AG04450 (cell line): ENCODE results near the gene CACNA2D2. TPM values are rescaled to one million over a fixed set of nuclear protein-coding genes. Genes with fewer than 3 reads are reported as not detected.

Experiments
- CTCF ChIA-PET: fragments of 300-600, 350-600 bp; formaldehyde crosslinking; extraction: SDS; loops from one replicate; lab custom pipeline; 2022; ENCODE audit warnings: antibody characterized with exemption, inconsistent platforms; lab: Charles Lee
- POLR2A ChIA-PET: fragments of 350-600 bp; formaldehyde crosslinking; extraction: SDS; loops from one replicate; lab custom pipeline; 2021; ENCODE audit warnings: antibody characterized with exemption, inconsistent platforms; lab: Yijun Ruan, JAX
- DNase-seq: peaks from one replicate; pipeline ENCODE4 v3.0.0-alpha.2; 2011; ENCODE audit warnings: low read depth, low spot score
- H3K27ac ChIP-seq: one replicate; pipeline ENCODE4 v1.5.1; 2012; ENCODE audit warnings: low read depth, low read length, control low read depth
- H3K27me3 ChIP-seq: one replicate; pipeline ENCODE4 v1.6.0; 2012; ENCODE audit warnings: low read length; ENCODE audit not compliant: control insufficient read depth, insufficient read depth
- H3K4me3 ChIP-seq: 2 replicates; pipeline ENCODE4 v1.5.1; 2011; ENCODE audit warnings: mild to moderate bottlenecking, low read depth, low read length, control low read depth
- H3K9me3 ChIP-seq: 2 replicates; pipeline ENCODE4 v1.5.1; 2012; ENCODE audit warnings: low read length; ENCODE audit not compliant: control insufficient read depth, insufficient read depth
- polyA plus RNA-seq: library from polyadenylated mRNA; depleted of rRNA; stranded (reverse); fragments of >200 nt; gene quantifications from 2 replicates; pipeline ENCODE4 v1.2.3, GENCODE V29; 2011
- TF ChIP-seq, protein P1 (sequence below): IDR thresholded peaks from 2 replicates; pipeline ENCODE4 v1.5.1; 2011; ENCODE audit warnings: low read depth, low read length, control low read depth, inconsistent platforms

Gene CACNA2D2
- polyA plus RNA-seq, 1 experiment: 0.09 TPM

DNA sequence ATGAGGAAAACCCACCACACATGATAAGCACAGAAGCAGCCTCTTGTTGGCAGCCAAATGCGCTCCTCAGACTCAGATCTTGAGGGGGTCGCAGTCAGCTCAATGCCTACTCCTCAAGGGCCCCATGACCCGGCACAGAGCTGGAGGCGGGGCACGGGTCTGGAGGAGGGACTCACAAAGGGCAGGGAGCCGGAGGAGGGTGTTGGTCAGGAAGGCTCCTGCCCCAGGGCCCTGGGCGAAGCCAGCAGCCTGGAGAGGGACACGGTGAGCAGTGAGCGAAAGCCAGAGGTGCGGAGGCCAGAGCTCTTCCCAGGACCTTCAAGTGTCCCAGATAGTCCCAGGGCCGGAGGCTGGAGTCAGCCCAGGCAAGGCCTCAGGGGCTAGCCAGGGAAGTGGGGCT is 9.8 kb downstream of the CACNA2D2 start:
- POLR2A ChIA-PET: no interaction called here
- H3K4me3 ChIP-seq: no peak overlapping the region
- TF ChIP-seq, protein P1, sequence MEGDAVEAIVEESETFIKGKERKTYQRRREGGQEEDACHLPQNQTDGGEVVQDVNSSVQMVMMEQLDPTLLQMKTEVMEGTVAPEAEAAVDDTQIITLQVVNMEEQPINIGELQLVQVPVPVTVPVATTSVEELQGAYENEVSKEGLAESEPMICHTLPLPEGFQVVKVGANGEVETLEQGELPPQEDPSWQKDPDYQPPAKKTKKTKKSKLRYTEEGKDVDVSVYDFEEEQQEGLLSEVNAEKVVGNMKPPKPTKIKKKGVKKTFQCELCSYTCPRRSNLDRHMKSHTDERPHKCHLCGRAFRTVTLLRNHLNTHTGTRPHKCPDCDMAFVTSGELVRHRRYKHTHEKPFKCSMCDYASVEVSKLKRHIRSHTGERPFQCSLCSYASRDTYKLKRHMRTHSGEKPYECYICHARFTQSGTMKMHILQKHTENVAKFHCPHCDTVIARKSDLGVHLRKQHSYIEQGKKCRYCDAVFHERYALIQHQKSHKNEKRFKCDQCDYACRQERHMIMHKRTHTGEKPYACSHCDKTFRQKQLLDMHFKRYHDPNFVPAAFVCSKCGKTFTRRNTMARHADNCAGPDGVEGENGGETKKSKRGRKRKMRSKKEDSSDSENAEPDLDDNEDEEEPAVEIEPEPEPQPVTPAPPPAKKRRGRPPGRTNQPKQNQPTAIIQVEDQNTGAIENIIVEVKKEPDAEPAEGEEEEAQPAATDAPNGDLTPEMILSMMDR: no peak
- no peak overlapping the region for H3K27ac ChIP-seq
- peaks cover 32% of the 10 kb centered on the region for H3K27me3 ChIP-seq
- CTCF ChIA-PET: no interaction called here
- no peaks in the 10 kb centered on the region for H3K9me3 ChIP-seq
- DNase-seq: no peak

DNA sequence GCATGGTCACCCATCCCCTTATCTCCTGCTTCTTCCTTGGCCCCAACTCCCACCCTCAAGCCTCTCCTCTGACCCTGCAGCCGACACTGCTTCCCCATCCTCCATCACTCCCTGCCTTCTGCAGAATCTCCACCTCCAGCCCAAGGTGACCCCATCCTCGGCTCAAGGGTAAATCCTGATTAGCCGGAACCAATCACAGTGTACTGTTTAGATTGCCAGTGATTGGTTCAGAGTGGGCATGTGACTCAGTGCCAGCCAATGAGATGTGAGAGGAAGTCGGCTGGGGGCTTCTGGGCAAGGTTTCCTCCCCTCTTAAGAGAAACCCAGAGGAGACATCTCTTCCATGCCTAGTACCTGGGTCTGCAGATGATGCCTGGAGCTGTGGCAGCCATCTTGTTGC is 10.3 kb downstream of the CACNA2D2 start:
- Histone ChIP-seq H3K4me3 (no peak overlapping the region), H3K9me3 (no peaks in the 10 kb centered on the region), H3K27me3 (peaks cover 28% of the 10 kb centered on the region), H3K27ac (no peak overlapping the region)
- POLR2A ChIA-PET: no interaction called here
- no peak for DNase-seq
- CTCF ChIA-PET: no interaction called here
- TF ChIP-seq, protein P1: no peak

DNA sequence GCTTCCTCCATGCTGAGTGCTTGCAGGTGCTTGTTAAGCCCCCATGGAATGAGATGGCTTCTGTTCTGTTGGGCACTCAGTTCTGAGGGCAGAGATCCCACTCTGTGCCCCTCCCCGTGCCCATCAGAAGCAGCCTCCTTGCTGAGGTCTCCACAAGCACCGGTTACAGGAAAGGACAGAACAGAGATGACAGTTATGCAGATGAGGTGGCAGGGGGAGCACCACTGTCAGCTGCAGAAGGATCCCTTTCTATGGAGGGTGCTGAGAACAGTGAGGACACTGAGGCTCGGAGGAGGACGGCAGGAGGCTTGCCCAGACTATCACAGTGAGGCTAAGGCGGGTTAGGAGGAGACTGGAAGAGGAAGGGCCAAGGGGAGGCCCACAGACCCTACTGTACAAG is 12.4 kb downstream of the CACNA2D2 start:
- TF ChIP-seq, protein P1: no peak
- CTCF ChIA-PET: no interaction called here
- POLR2A ChIA-PET: no interaction called here
- no peaks in the 10 kb centered on the region for H3K9me3 ChIP-seq
- peaks cover 10% of the 10 kb centered on the region for H3K27me3 ChIP-seq
- no peak overlapping the region for H3K27ac ChIP-seq
- no peak overlapping the region for H3K4me3 ChIP-seq
- DNase-seq: no peak

DNA sequence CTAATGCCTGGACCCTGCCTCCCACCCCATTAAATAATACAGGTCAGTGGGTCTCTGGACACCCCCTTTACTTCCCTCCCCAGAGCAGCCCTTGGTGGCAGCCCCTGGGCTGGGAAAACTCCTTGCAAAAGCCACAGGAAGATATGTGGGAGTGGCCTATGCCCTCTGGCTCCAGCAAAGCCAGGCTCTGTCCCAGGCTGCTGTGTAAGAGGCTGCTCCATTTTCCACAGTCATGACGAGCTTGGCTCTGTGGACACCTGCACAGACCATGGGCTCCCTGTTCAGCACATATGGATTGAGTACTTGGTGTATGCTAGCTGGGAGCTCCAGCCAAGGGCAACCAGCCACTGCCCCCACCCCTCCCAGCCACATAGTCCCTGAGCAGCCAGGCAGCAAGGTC is 13.0 kb downstream of the CACNA2D2 start:
- no peak overlapping the region for H3K4me3 ChIP-seq
- POLR2A ChIA-PET: no interaction called here
- peaks cover 8% of the 10 kb centered on the region for H3K27me3 ChIP-seq
- no peak overlapping the region for H3K27ac ChIP-seq
- TF ChIP-seq, protein P1: no peak
- no peaks in the 10 kb centered on the region for H3K9me3 ChIP-seq
- DNase-seq: no peak
- CTCF ChIA-PET: no interaction called here

DNA sequence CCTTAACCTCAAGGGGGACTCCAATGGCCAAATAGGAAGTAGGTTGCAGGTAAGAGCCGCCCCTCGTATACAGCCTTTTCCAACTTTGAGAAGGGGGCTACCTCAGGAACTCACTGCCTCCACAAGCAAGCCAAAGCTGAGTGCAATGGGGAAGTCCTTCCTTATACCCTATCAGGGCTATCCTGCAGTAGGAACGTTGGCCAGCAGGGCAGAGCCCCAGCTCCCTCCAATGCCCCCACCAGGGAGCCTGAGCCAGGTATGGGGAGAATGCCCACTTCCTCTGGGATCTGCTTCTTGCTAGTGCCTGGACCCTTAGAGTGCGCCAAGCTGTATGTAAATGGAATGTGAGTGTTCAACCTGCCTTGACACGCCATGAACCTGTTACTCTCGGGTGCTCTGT is 16.3 kb downstream of the CACNA2D2 start:
- TF ChIP-seq, protein P1: no peak
- ChIA-PET CTCF (no interaction called here), POLR2A (no interaction called here)
- peaks cover 6% of the 10 kb centered on the region for H3K27me3 ChIP-seq
- no peak for DNase-seq
- no peak overlapping the region for H3K4me3 ChIP-seq
- no peak overlapping the region for H3K27ac ChIP-seq
- H3K9me3 ChIP-seq: no peaks in the 10 kb centered on the region
